Keratinocyte (primary cell): ENCODE data around the gene UCHL1.

ENCODE experiments used
- EZH2 ChIP-seq: IDR thresholded peaks from one replicate; pipeline ENCODE4 v1.6.1; 2012; ENCODE audit warnings: inconsistent platforms, mild to moderate bottlenecking, low read length, moderate library complexity
- TF ChIP-seq, protein P1 (sequence below), 3 experiments: IDR thresholded peaks in 1 of 3; conservative IDR thresholded peaks in 1 of 3; optimal IDR thresholded peaks in 1 of 3; 2 replicates in 2 of 3; 3 replicates in 1 of 3; pipeline versions ENCODE3 to v1.5.1; 2011; ENCODE audit warnings: low read length in 3 of 3, mild to moderate bottlenecking in 3 of 3, moderate library complexity in 2 of 3, control low read depth in 1 of 3, inconsistent platforms in 1 of 3; ENCODE audit not compliant: insufficient read depth in 2 of 3; ENCODE audit errors: extremely low read depth in 1 of 3

DNA sequence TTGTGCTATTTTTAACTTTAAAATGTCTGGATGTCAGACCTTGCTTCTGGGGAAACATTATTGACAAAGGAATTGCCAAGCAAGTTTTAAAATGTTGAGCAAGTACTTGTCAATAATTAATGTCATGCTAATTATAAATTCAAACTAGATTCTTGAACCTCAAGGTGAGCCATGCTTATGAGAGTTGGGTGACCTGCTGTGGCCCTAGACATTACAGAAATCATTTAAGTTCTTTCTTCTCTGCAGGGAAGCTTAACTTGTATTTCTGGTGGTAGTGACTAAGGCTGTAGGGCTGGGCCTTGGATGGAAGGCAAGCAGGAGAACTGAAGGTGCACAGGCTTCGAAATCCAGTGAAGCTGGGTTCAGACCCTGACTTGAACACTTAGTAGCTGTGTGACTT is 14.8 kb upstream of the UCHL1 start:
- TF ChIP-seq, protein P1, sequence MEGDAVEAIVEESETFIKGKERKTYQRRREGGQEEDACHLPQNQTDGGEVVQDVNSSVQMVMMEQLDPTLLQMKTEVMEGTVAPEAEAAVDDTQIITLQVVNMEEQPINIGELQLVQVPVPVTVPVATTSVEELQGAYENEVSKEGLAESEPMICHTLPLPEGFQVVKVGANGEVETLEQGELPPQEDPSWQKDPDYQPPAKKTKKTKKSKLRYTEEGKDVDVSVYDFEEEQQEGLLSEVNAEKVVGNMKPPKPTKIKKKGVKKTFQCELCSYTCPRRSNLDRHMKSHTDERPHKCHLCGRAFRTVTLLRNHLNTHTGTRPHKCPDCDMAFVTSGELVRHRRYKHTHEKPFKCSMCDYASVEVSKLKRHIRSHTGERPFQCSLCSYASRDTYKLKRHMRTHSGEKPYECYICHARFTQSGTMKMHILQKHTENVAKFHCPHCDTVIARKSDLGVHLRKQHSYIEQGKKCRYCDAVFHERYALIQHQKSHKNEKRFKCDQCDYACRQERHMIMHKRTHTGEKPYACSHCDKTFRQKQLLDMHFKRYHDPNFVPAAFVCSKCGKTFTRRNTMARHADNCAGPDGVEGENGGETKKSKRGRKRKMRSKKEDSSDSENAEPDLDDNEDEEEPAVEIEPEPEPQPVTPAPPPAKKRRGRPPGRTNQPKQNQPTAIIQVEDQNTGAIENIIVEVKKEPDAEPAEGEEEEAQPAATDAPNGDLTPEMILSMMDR (optimal IDR thresholded peaks at IDR 0.05 in 1 of 3, IDR thresholded peaks at IDR 0.05 in 1 of 3, conservative IDR thresholded peaks at IDR 0.05 in 1 of 3; ENCODE audit: extremely low read depth in 1 of 3, insufficient read depth in 2 of 3, low read length in 3 of 3), result no peak
- no peak for TF ChIP-seq EZH2
